HL-60/S4 treated with retinoic acid at 250 ng/mL for 4 days and 3 days (cell line): ENCODE results near the gene CDYL.

Source experiments
- in situ Hi-C: fragments of 300-500 bp; cut with MboI; formaldehyde crosslinking; loops from 2 replicates; pipeline ENCODE4 v1.7.0; 2022; ENCODE audit warnings: low sequenced_read_pairs

Gene CDYL

GRCh38 chr6:4872841-4873240 lies 96.6 kb downstream of the CDYL start:
- in situ Hi-C loops = no loop called here

DNA sequence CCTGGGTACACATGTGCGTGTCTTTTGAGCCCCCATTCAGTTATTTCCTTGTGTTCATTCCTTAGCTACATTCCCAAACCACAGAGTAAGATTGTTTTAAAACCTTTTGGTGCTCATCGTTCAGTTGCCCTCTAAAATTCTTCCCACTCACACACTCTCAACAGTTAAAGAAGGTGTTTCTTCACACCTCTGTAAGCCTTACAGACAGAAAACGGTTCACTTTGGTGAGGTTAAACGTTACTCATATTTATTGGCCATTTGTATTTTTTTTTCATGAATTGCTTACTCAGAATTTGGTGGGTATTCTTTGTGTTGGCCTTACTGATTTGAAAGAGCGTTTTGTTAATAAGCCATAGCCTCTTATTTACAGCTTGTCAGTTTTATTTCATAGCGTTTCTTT lies 97.7 kb downstream of the CDYL start:
- in situ Hi-C loops = no loop called here

GRCh38 chr6:4879741-4880275 lies 103.6 kb downstream of the CDYL start:
- in situ Hi-C loops = no loop called here

GRCh38 chr6:4880363-4880762 lies 104.2 kb downstream of the CDYL start:
- in situ Hi-C loops = no loop called here

- in situ Hi-C loops = no loop called here
Measured at GRCh38 chr6:4883298-4883697, 107.1 kb downstream of the CDYL start.

DNA sequence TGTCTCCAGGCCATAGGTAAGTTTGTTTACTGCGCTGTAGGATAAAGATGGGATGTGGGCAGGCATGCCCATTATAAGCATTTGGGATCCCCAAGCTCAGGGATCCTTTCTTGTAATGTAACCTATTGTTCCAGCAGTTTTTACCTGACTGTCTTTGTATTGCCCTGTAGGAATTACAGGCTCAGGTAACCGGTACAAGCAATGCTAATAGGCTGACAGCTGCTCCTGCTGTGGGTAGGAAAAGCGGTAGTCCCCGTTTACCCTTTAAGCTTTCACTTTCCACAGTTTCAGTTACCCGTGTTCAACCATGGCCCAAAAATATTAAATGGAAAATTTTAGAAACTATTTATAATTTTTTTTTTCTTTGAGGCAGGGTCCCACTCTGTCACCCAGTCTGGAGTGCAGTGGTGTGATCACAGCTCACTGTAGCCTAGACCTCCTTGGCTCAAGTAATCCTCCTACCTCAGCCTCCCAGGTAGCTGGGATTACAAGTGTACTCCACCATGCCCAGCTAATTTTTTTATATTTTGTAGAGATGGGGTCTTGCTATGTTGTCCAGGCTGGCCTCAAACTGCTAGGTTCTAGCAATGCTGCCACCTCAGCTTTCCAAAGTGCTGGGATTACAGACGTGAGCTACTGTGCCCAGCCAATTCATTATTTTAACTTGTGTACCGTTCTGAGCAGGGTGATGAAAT lies 108.6 kb downstream of the CDYL start:
- in situ Hi-C loops = no loop called here

GRCh38 chr6:4885341-4885933 lies 109.2 kb downstream of the CDYL start:
- in situ Hi-C loops = no loop called here

GRCh38 chr6:4888841-4889240 lies 112.6 kb downstream of the CDYL start:
- in situ Hi-C loops = no loop called here

GRCh38 chr6:4889701-4890100 lies 113.5 kb downstream of the CDYL start:
- in situ Hi-C loops = no loop called here

DNA sequence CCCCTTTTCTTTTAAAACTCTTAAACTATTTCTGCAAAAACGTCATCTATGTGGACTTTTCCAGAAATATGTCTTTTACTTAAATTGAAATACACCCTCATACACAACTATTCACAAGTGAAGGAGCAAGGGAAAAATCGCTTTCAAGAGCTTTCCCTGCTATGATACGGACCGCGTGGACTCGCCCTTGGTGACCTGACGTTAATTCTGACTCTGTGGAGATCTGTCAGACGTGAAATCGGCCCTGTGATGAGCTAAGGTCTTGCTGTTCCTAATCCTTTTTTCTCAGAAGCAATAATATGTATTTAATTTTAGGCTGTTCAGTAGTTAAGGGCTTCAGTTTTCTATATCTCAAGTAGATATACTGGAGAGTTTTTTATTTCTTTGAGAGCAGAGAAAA lies 114.0 kb downstream of the CDYL start:
- in situ Hi-C loops = no loop called here

GRCh38 chr6:4890627-4891026 lies 114.4 kb downstream of the CDYL start:
- in situ Hi-C loops = no loop called here

- in situ Hi-C loops = no loop called here
Measured at GRCh38 chr6:4891141-4891540, 114.9 kb downstream of the CDYL start.

DNA sequence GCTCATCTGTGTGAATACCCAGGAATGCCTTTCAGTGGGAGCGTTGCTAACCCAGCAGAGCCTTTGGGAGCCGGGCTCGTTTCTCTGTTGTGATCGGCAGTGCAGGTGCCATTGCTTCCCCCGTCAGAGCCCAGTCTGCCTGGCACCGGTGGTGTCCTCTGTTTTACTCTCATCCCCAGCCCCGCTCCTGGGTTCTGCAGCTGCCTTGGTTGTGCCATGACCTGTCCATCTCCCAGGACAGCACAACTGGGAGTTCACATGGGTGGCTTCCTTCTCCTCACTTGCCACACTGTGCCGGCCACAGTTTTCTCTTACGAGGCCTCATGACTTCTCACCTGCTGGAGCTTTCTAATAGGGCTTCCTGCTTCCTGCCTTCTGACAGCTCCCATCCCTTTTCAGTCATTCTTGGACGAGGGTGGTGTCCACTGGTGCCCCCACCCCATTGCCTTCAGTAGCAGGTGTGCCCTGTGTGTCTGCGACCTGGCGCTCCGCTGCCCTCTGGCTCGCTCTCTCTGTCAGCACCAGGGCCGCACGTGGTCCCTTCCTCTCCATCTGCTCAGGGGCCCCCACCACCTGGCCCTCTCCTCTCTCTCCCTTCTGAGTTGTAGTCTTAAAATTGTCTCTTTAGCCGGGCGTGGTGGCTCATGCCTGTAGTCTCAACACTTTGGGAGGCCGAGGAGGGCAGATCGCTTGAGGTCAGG lies 116.7 kb downstream of the CDYL start:
- in situ Hi-C loops = no loop called here

DNA sequence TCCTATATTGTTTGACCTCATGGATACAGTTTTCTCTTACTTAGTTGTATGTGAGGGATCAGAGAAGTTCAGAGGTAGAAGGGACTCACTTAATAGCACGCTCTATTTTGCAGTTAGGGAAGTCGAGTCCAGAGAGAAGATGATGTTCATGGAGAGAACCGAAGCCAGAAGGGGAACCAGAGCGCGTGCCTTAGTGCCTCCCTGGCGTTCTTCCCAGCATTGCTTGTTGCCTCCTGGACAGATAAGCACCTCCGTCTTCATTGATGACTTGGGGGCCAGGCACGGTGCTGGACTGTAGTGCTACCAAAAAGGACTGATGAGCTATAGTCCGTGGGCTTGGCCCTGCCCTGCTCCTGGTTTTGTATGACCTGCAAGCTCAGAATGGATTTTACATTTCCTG lies 117.8 kb downstream of the CDYL start:
- in situ Hi-C loops = no loop called here

DNA sequence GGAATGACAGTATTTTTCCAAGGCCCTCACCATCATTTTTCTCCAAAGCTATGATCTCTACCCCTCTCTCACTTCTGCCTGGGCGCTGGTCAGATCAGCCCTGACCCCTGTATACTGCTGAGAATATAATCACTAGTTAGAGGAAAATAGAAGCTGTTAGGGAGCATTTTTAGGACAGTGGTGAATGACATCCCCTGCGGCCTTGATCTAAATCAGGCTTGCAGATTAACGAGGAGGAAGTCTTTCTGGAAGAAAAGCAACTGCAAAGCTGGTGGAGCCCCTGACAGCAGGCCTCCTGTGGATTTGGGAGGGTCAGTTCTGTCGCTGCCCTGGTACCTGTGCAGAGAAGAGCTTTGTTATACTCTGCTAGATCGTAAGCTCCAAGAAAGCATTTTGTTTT lies 119.8 kb downstream of the CDYL start:
- in situ Hi-C loops = no loop called here

DNA sequence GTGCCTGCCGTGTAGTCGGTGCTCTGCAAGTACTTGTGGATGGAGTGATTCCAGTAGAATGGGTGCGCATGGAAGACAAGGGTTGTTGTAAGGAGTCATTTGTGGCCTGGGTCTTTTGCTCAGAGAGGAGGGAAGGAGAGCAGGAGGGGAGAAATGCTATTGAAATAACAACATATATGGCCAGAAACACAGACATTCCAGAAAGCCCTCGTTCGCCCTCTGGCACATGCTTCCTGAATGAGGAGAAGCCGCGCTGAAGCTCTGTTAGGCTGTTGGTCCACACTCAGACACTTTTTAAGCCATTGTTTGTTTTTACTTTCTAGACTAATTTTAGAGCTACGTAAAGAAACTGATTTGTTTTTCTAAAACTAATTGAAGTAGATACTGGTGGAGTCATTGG lies 120.2 kb downstream of the CDYL start:
- in situ Hi-C loops = no loop called here

DNA sequence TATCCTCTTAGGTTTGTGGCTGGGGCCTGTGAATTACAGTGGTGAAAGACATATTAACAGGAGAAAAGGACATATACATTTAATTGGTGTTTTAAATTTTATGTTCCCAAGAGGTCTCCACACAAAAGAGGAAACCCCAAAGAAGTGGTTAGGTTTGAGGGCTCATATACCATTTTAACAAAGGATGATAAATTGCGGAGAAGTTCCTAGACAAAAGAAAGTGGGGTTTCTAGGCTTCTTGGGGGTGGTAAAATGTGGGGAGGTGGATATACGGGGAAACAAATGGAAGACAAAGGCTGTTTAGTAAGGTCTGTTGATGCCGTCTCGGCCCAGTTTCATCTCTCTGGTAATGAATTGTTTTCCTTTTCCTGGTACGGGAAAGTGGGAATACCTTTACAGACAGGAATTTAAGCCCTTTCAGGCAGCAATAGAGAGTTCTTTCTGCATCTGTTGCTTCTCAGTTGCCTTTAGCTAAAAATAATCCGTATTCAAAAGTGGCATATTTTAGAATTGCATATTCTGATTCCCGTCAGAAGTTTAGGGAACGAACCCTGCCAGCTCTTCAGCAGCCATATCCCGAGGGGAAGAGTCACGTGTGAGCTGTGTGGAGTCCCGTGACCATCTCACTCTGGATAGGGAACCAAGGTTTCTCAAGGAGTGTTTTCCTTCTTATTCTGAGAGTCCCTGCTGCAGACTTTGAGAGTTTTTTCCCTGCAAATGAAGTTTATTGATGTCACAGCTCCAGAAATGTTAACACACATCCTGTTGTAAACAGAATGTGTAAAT lies 123.2 kb downstream of the CDYL start:
- in situ Hi-C loops = no loop called here

GRCh38 chr6:4901386-4902061 lies 125.3 kb downstream of the CDYL start:
- in situ Hi-C loops = no loop called here

DNA sequence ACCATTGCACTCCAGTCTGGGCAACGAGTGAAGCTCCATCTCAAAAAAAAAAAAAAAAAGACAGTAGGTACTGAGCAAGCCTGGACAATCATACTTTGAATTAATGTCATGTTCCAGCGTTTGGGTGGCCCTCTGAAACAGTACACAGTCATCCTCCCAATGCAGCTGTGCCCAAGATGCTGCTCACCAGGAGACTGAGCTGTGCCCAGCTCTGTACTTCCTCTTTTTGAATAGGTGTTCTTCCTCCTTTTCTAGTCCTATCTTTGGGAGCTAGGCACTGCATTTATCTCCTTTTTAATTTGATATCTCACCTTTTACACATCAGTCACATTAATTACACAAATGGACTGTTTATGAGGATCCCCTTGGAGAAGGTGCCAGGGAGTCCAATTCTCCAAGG lies 126.2 kb downstream of the CDYL start:
- in situ Hi-C loops = no loop called here

GRCh38 chr6:4903121-4903520 lies 126.9 kb downstream of the CDYL start:
- in situ Hi-C loops = no loop called here
